ENCODE data around the gene CTNND2. TPM values are rescaled to one million over a fixed set of nuclear protein-coding genes. Genes with fewer than 3 reads are reported as not detected.

CTNND2 gene
- total RNA-seq, 1 experiment from 2014 or later, result not detected

DNA sequence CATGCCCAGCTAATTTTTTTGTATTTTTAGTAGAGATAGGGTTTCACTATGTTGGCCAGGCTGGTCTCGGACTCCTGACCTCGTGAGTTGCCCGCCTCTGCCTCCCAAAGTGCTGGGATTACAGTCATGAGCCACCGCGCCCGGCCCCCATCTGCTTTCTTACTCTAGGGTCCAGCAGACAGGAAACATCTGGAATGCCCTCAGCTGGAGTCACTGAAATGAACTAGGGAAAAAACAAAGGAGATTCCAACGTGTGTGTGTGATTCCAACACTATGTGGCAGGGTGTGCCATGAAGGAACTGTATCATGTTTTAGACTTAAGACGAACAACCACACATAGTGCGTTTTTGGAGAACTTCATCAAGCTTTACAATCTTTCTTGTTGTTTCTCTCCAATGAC lies 603.1 kb downstream of the CTNND2 start:
- Histone ChIP-seq H3K9me3 (ENCODE audit: low read depth, low read length, poor library complexity, severe bottlenecking) (no peaks in the 10 kb centered on the region), H3K4me3 (ENCODE audit: low read depth, low read length, poor library complexity, severe bottlenecking) (no peak overlapping the region), H3K36me3 (ENCODE audit: insufficient read depth, low read length, poor library complexity, severe bottlenecking) (no peaks in the 10 kb centered on the region), H3K27me3 (replicated peaks; ENCODE audit: insufficient read depth, low read depth, low read length, poor library complexity) (no peaks in the 10 kb centered on the region), H3K4me1 (ENCODE audit: insufficient read depth, low read length, poor library complexity, severe bottlenecking) (no peaks in the 10 kb centered on the region), H3K27ac (ENCODE audit: low read depth, low read length, poor library complexity, severe bottlenecking) (no peak overlapping the region)
- DNase-seq (ENCODE audit: low spot score), result no peak
- POLR2A ChIA-PET (ENCODE audit: low non-redundant PET), result no interaction called here
- intact Hi-C loops (cut with micrococcal nuclease; ENCODE audit: unreplicated experiment), result no loop called here
- CTCF ChIA-PET, result no interaction called here
- TF ChIP-seq, protein P1, sequence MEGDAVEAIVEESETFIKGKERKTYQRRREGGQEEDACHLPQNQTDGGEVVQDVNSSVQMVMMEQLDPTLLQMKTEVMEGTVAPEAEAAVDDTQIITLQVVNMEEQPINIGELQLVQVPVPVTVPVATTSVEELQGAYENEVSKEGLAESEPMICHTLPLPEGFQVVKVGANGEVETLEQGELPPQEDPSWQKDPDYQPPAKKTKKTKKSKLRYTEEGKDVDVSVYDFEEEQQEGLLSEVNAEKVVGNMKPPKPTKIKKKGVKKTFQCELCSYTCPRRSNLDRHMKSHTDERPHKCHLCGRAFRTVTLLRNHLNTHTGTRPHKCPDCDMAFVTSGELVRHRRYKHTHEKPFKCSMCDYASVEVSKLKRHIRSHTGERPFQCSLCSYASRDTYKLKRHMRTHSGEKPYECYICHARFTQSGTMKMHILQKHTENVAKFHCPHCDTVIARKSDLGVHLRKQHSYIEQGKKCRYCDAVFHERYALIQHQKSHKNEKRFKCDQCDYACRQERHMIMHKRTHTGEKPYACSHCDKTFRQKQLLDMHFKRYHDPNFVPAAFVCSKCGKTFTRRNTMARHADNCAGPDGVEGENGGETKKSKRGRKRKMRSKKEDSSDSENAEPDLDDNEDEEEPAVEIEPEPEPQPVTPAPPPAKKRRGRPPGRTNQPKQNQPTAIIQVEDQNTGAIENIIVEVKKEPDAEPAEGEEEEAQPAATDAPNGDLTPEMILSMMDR (conservative IDR thresholded peaks at IDR 0.05; ENCODE audit: low read depth, low read length), result no peak
- TF ChIP-seq EZH2 (IDR thresholded peaks at IDR 0.05; ENCODE audit: borderline replicate concordance, low read depth, low read length, poor library complexity, severe bottlenecking), result no peak
- BruUV-seq (replicated peaks), result no TSS peak

DNA sequence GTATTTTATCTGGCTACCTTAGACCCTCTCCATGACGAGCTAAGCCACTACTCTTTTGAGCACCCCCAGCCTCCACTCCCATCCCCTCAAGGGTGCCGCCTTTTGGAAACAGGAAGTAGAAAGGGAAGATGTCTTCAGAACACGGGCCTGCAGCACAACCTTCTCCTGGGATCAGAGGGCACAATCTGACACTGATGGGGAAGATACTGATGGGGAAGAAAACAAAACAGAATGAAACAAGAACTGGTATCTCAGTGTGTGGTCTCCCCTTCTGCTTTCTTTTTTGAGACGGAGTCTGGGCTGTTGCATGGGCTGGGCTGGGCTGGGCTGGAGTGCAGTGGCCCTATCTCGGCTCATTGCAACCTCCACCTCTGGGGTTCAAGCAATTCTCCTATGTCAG lies 603.5 kb downstream of the CTNND2 start:
- intact Hi-C loops (cut with micrococcal nuclease; ENCODE audit: unreplicated experiment), result no loop called here
- no peaks in the 10 kb centered on the region for H3K27me3 ChIP-seq (replicated peaks; ENCODE audit: insufficient read depth, low read depth, low read length, poor library complexity)
- H3K27ac ChIP-seq (ENCODE audit: low read depth, low read length, poor library complexity, severe bottlenecking), result no peak overlapping the region
- DNase-seq (ENCODE audit: low spot score), result no peak
- CTCF ChIA-PET, result no interaction called here
- no peaks in the 10 kb centered on the region for H3K9me3 ChIP-seq (ENCODE audit: low read depth, low read length, poor library complexity, severe bottlenecking)
- H3K36me3 ChIP-seq (ENCODE audit: insufficient read depth, low read length, poor library complexity, severe bottlenecking), result no peaks in the 10 kb centered on the region
- no peak overlapping the region for H3K4me3 ChIP-seq (ENCODE audit: low read depth, low read length, poor library complexity, severe bottlenecking)
- BruUV-seq (replicated peaks), result no TSS peak
- TF ChIP-seq, protein P1 (conservative IDR thresholded peaks at IDR 0.05; ENCODE audit: low read depth, low read length), result no peak
- no peak for TF ChIP-seq EZH2 (IDR thresholded peaks at IDR 0.05; ENCODE audit: borderline replicate concordance, low read depth, low read length, poor library complexity, severe bottlenecking)
- POLR2A ChIA-PET (ENCODE audit: low non-redundant PET), result no interaction called here
- no peaks in the 10 kb centered on the region for H3K4me1 ChIP-seq (ENCODE audit: insufficient read depth, low read length, poor library complexity, severe bottlenecking)

DNA sequence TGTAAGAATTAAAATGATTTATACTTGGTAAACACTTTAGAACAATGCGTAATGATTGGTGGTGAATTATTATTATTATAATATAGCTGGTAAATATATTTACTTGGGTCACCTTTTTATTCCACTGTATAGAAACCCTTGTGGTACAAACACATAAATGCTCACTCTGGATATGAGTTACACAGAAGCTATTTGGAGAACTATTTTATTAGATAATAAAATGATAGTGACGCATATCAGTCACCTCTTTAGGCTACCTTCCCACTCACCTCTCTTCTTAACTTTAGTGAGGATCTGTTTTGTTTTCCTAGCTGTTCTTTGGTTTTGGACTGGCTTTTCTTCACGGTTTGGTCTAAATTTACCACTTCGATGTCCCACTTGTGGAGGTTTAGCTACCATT lies 605.4 kb downstream of the CTNND2 start:
- H3K36me3 ChIP-seq (ENCODE audit: insufficient read depth, low read length, poor library complexity, severe bottlenecking), result no peaks in the 10 kb centered on the region
- CTCF ChIA-PET, result no interaction called here
- POLR2A ChIA-PET (ENCODE audit: low non-redundant PET), result no interaction called here
- H3K27me3 ChIP-seq (replicated peaks; ENCODE audit: insufficient read depth, low read depth, low read length, poor library complexity), result no peaks in the 10 kb centered on the region
- no peak for DNase-seq (ENCODE audit: low spot score)
- H3K9me3 ChIP-seq (ENCODE audit: low read depth, low read length, poor library complexity, severe bottlenecking), result no peaks in the 10 kb centered on the region
- no peak overlapping the region for H3K27ac ChIP-seq (ENCODE audit: low read depth, low read length, poor library complexity, severe bottlenecking)
- intact Hi-C loops (cut with micrococcal nuclease; ENCODE audit: unreplicated experiment), result no loop called here
- H3K4me1 ChIP-seq (ENCODE audit: insufficient read depth, low read length, poor library complexity, severe bottlenecking), result no peaks in the 10 kb centered on the region
- no TSS peak for BruUV-seq (replicated peaks)
- no peak overlapping the region for H3K4me3 ChIP-seq (ENCODE audit: low read depth, low read length, poor library complexity, severe bottlenecking)
- no peak for TF ChIP-seq EZH2 (IDR thresholded peaks at IDR 0.05; ENCODE audit: borderline replicate concordance, low read depth, low read length, poor library complexity, severe bottlenecking)
- TF ChIP-seq, protein P1 (conservative IDR thresholded peaks at IDR 0.05; ENCODE audit: low read depth, low read length), result no peak

Data from A673 (cell line).